Heart left ventricle (tissue), 16 donors: ENCODE data around the gene SMTNL1. TPM values are rescaled to one million over a fixed set of nuclear protein-coding genes. Genes with fewer than 3 reads are reported as not detected.
A peak's percentile ranks its signal among the peaks of the same experiment; 100 is the strongest.

Experiments used
- ATAC-seq, 4 donors: fragments of 200-7000 bp; cut with Tn5 transposase; one replicate each; pipeline ENCODE4 v1.9.1; 2020 to 2022; ENCODE audit warnings: moderate library complexity in 4 of 4, mild to moderate bottlenecking in 3 of 4, moderate number of reproducible peaks in 1 of 4
- DNase-seq, 5 donors: peaks; one replicate each; pipeline ENCODE4 v3.0.0-alpha.2; 2020
- H3K27ac ChIP-seq, 12 donors: fragments of 200-600 bp; sonication (generic) in 4 of 12; one replicate each; pipeline versions ENCODE4 v1.5.0 to v1.8.0; 2016 to 2022; ENCODE audit warnings: mild to moderate bottlenecking in 2 of 12
- H3K27me3 ChIP-seq, 9 donors: fragments of 200-600 bp; sonication (generic) in 2 of 9; one replicate each; pipeline versions ENCODE4 v1.5.1 to v1.8.0; 2016 to 2022; ENCODE audit warnings: mild to moderate bottlenecking in 3 of 9
- H3K36me3 ChIP-seq, 9 donors: fragments of 200-600 bp; sonication (generic) in 2 of 9; one replicate each; pipeline versions ENCODE4 v1.5.0 to v1.8.0; 2018 to 2022; ENCODE audit warnings: mild to moderate bottlenecking in 2 of 9
- H3K4me1 ChIP-seq, 12 donors: fragments of 200-600 bp; sonication (generic) in 4 of 12; one replicate each; pipeline versions ENCODE4 v1.5.0 to v1.8.0; 2016 to 2022; ENCODE audit warnings: mild to moderate bottlenecking in 3 of 12
- H3K4me3 ChIP-seq, 12 donors: fragments of 200-600 bp; sonication (generic) in 4 of 12; one replicate each; pipeline versions ENCODE4 v1.5.0 to v1.8.0; 2017 to 2022; ENCODE audit warnings: mild to moderate bottlenecking in 9 of 12, moderate library complexity in 4 of 12
- H3K9me3 ChIP-seq, 12 donors: fragments of 200-600 bp; sonication (generic) in 4 of 12; one replicate each; pipeline versions ENCODE4 v1.5.0 to v1.8.0; 2016 to 2022; ENCODE audit warnings: mild to moderate bottlenecking in 1 of 12
- CTCF ChIP-seq, 12 donors: fragments of 200-600 bp; sonication (generic) in 4 of 12; IDR thresholded peaks; one replicate each; pipeline versions ENCODE4 v1.5.0 to v1.8.0; 2018 to 2022; ENCODE audit warnings: antibody characterized with exemption in 12 of 12, mild to moderate bottlenecking in 5 of 12
- POLR2A ChIP-seq, 2 donors: fragments of 450-650 bp; IDR thresholded peaks; one replicate each; pipeline ENCODE4 v1.6.1; 2017; ENCODE audit warnings: antibody characterized with exemption in 2 of 2, mild to moderate bottlenecking in 2 of 2, moderate library complexity in 2 of 2
- WGBS, 4 donors: extraction: QIAGEN DNeasy Blood & Tissue Kit in 2 of 4; methylation state at CpG; one replicate each; pipeline versions ENCODE4 v1.1.5 to v1.1.7; 2013 to 2018; 5-methylcytosine and 5-hydroxymethylcytosine counted together
- intact Hi-C, 10 donors: fragments of 100-400 bp; cut with DNase I; formaldehyde crosslinking; loops; one replicate each; pipeline versions ENCODE4 v1.11.1 to v1.14.2; 2022
- polyA plus RNA-seq, 2 donors: library from polyadenylated mRNA; stranded (reverse); fragments of 200-250 nt; gene quantifications; one replicate each; pipeline ENCODE4 v1.2.3, GENCODE V29; 2013
- total RNA-seq, 9 donors: library from RNA; depleted of rRNA in 2 of 9; stranded (reverse); fragments of >200 nt in 2 of 9; fragmentation: NEBNext Ultra II Directional in 3 of 9; extraction: Animal tissue kit (Norgen Biotek cat#: 25700) in 3 of 9; gene quantifications; one replicate each; pipeline versions ENCODE4 v1.1.0 to v1.2.4, GENCODE V29; 2016 to 2023
- donor health status: ischemic (EF 13 %, LVEDD 7.1; RV severe dilation, severe dysfunction).
- donor health status: healthy with polysubstance abuse.
- donor health status: DM: no; HTN: yes; CAD: no.
- donor health status: DM: no; HTN: no; CAD: no.
- donor health status: ischemic (EF 25% LVEDD 6.9; RV normal size, moderate dysfunction).
- donor health status: ischemic (EF 25% LVEDD 5.7; RV mildly dilated, moderate dysfunction).
- donor health status: healthy.
- donor health status: DM: yes; HTN: yes; CAD: no.
- donor health status: ischemic (EF 35%, LVEDD 5.7; RV mildly dilated, moderate dysfunction).
- donor health status: nonischemic (EF 11% LVEDD 7.7; RV severe dilation, severe dysfunction).
- donor health status: DM: yes; HTN: yes; CAD: no.
- donor health status: PGD.
- donor health status: ischemic (EF 29% LVEDD 5.4; RV normal size, mild dysfunction).
- donor health status: nonischemic (EF 23%, LVEDD 6.1; RV moderate dilation, normal function).

Gene SMTNL1
- total and polyA plus RNA-seq, 11 donors = not detected

GRCh38 chr11:57556041-57556440, 18.6 kb downstream of the SMTNL1 start:
- Histone ChIP-seq H3K9me3 (no peaks in the 10 kb centered on the region), H3K36me3 (peaks cover 0 to 94% (median 90%) of the 10 kb centered on the region in 9 donors), H3K4me1 (peaks cover 0 to 3% (median 0%) of the 10 kb centered on the region in 12 donors), H3K4me3 (no peak overlapping the region), H3K27me3 (no peaks in the 10 kb centered on the region), H3K27ac (no peak overlapping the region)
- intact Hi-C loops = no loop called here
- WGBS, 4 donors = 73 to 89% (median 80%) methylated on average over 4 to 8 of the region's 8 CpGs
- no peak for ATAC-seq
- TF ChIP-seq POLR2A (IDR thresholded peaks at IDR 0.05) = no peak
- no peak for TF ChIP-seq CTCF (IDR thresholded peaks at IDR 0.05)
- DNase-seq = no peak

GRCh38 chr11:57560146-57560545, 22.8 kb downstream of the SMTNL1 start:
- no peak for DNase-seq
- no peak for ATAC-seq
- Histone ChIP-seq H3K36me3 (peaks cover 0 to 79% (median 50%) of the 10 kb centered on the region in 9 donors), H3K4me1 (peaks cover 0 to 44% (median under 1%) of the 10 kb centered on the region in 12 donors), H3K27me3 (no peaks in the 10 kb centered on the region), H3K27ac (no peak overlapping the region), H3K9me3 (no peaks in the 10 kb centered on the region), H3K4me3 (no peak overlapping the region)
- WGBS, 4 donors = 80 to 94% (median 91%) methylated on average over 2 to 4 of the region's 4 CpGs
- intact Hi-C loops = loop anchor here in 3 of 10 donors (5.0 to 10.0 kb wide), 4 partner anchors 37 to 955 kb away; partner anchors contain the start of gene SERPING1 (in 1 of the 3)
- no peak for TF ChIP-seq CTCF (IDR thresholded peaks at IDR 0.05)
- TF ChIP-seq POLR2A (IDR thresholded peaks at IDR 0.05) = no peak

- no peaks in the 10 kb centered on the region for H3K9me3 ChIP-seq
- peaks cover 0 to 60% (median 13%) of the 10 kb centered on the region in 12 donors for H3K4me1 ChIP-seq
- no peak overlapping the region for H3K27ac ChIP-seq
- DNase-seq (no peak), ATAC-seq (no peak)
- TF ChIP-seq CTCF (IDR thresholded peaks at IDR 0.05) (no peak), POLR2A (IDR thresholded peaks at IDR 0.05) (no peak)
- no peak overlapping the region for H3K4me3 ChIP-seq
- H3K27me3 ChIP-seq = no peaks in the 10 kb centered on the region
- 70 to 77% (median 74%) methylated on average over 4 of the region's 4 CpGs for WGBS, 4 donors
- peaks cover 0 to 54% (median 26%) of the 10 kb centered on the region in 9 donors for H3K36me3 ChIP-seq
- intact Hi-C loops = loop anchor here in 3 of 10 donors (5.0 to 10.0 kb wide), 4 partner anchors 35 to 952 kb away; partner anchors contain the start of gene SERPING1 (in 1 of the 3)
These were observed 25.2 kb downstream of the SMTNL1 start for GRCh38 chr11:57562596-57562995.

GRCh38 chr11:57566005-57566904, 28.9 kb downstream of the SMTNL1 start:
- H3K4me1 ChIP-seq = peaks cover 0 to 72% (median 18%) of the 10 kb centered on the region in 12 donors
- 29 to 46% (median 40%) methylated on average over 4 of the region's 4 CpGs for WGBS, 4 donors
- DNase-seq = peak in 1 of 5 donors; percentile 38

More at GRCh38 chr11:57566005-57566904, 28.9 kb downstream of the SMTNL1 start:
- Histone ChIP-seq H3K4me3 (peak overlapping the region; percentile 6 to 96 (median 78)), H3K27ac (peak overlapping the region; percentile 39 to 94 (median 84)), H3K9me3 (no peaks in the 10 kb centered on the region), H3K27me3 (no peaks in the 10 kb centered on the region), H3K36me3 (peaks cover 0 to 26% (median 0%) of the 10 kb centered on the region in 9 donors)
- TF ChIP-seq CTCF (IDR thresholded peaks at IDR 0.05) (no peak), POLR2A (IDR thresholded peaks at IDR 0.05) (no peak)
- ATAC-seq = peak; percentile 45 to 82 (median 54)
- intact Hi-C loops = loop anchor here in 3 of 10 donors (2.0 to 10.0 kb wide), 4 partner anchors 79 to 949 kb away; partner anchors contain the start of gene YPEL4 (in 1 of the 3)
